Hepatocyte (in vitro differentiated cells): ENCODE data around the gene OR5M10.

ENCODE experiments used
- EZH2 ChIP-seq: fragments of 200-600 bp; sonication (generic); IDR thresholded peaks from 2 replicates; pipeline ENCODE4 v1.6.1; 2016; ENCODE audit warnings: antibody characterized with exemption, mild to moderate bottlenecking, borderline replicate concordance
- TF ChIP-seq, protein P1 (sequence below): fragments of 200-600 bp; sonication (generic); IDR thresholded peaks from 2 replicates; pipeline ENCODE4 v1.5.1; 2016; ENCODE audit warnings: antibody characterized with exemption, mild to moderate bottlenecking; ENCODE audit not compliant: poor library complexity

DNA sequence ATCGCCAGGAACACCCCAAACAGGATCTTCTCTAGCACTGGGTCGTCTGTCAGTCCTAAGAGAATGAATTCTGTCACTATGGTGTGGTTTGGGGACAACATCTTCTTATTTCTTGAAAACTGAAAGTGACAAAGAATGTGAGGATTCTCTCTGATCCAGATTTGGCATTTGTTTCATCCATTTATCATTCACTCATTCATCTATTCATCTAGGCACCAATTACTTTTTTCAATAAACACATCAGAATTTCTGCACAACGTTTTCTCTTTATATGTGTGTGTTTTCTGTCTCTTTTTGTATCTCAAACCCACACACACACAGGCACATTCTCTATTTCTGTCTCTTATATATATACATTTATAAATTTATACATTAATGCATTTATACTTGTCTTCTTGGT lies at the start of gene OR5M10:
- TF ChIP-seq, protein P1, sequence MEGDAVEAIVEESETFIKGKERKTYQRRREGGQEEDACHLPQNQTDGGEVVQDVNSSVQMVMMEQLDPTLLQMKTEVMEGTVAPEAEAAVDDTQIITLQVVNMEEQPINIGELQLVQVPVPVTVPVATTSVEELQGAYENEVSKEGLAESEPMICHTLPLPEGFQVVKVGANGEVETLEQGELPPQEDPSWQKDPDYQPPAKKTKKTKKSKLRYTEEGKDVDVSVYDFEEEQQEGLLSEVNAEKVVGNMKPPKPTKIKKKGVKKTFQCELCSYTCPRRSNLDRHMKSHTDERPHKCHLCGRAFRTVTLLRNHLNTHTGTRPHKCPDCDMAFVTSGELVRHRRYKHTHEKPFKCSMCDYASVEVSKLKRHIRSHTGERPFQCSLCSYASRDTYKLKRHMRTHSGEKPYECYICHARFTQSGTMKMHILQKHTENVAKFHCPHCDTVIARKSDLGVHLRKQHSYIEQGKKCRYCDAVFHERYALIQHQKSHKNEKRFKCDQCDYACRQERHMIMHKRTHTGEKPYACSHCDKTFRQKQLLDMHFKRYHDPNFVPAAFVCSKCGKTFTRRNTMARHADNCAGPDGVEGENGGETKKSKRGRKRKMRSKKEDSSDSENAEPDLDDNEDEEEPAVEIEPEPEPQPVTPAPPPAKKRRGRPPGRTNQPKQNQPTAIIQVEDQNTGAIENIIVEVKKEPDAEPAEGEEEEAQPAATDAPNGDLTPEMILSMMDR, result no peak
- no peak for TF ChIP-seq EZH2
